ENCODE results near the gene TSPAN16. TPM values are rescaled to one million over a fixed set of nuclear protein-coding genes. Genes with fewer than 3 reads are reported as not detected.

The TSPAN16 gene
- total and polyA plus RNA-seq, 2 experiments from 2014 or later: not detected

DNA sequence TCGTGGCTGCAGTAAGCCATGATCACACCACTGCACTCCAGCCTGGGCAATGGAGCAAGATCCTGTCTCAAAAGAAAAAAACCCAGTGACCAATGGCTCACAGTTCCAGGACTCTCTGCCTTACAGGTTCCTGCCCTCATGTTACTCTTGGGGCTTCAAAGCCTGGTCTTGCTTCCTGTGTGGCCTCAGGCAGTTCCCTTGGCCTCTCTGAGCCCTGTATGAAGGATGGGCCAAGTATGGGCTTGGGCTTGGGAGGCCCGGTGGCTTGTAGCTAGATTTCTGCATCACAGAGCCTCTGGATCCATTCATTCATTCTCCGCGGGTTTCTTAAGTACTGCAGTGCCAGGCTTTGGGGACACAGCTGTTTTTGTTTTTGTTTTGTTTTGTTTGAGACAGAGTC is 780 bp upstream of the TSPAN16 start:
- ATAC-seq: no peak
- Histone ChIP-seq H3K9me2 (ENCODE audit: insufficient read depth) (no peaks in the 10 kb centered on the region), H3F3A (replicated peaks; ENCODE audit: low read depth) (no peaks in the 10 kb centered on the region), H2AFZ (no peak overlapping the region), H3K27ac (ENCODE audit: low read depth) (no peak overlapping the region), H3K36me3 (ENCODE audit: insufficient read depth) (no peaks in the 10 kb centered on the region), H3K4me3 (no peak overlapping the region), H3K4me1 (ENCODE audit: insufficient read depth) (peaks cover 3% of the 10 kb centered on the region), H3K4me2 (no peak overlapping the region), H3K79me2 (replicated peaks; ENCODE audit: insufficient read depth) (no peaks in the 10 kb centered on the region), H3K27me3 (ENCODE audit: insufficient read depth) (no peaks in the 10 kb centered on the region), H4K20me1 (replicated peaks; ENCODE audit: insufficient read depth) (no peaks in the 10 kb centered on the region)
- no peak overlapping the region for H3K27ac Mint-ChIP-seq
- no peaks in the 10 kb centered on the region for H3K36me3 Mint-ChIP-seq (ENCODE audit: low read depth)
- TF ChIP-seq EZH2phosphoT487 (IDR thresholded peaks at IDR 0.05; ENCODE audit: unreplicated experiment) (no peak), REST (IDR thresholded peaks at IDR 0.05; ENCODE audit: unreplicated experiment) (no peak), NANOG (IDR thresholded peaks at IDR 0.05; ENCODE audit: borderline replicate concordance) (no peak), EZH2 (IDR thresholded peaks at IDR 0.05; ENCODE audit: low read depth, unreplicated experiment) (no peak), JUNB (IDR thresholded peaks at IDR 0.05; ENCODE audit: unreplicated experiment) (no peak), ZNF114 (CRISPR knock-in tag; IDR thresholded peaks at IDR 0.05) (no peak), CTCF (conservative IDR thresholded peaks at IDR 0.05; ENCODE audit: low read depth in 2 of 2) (no peak), STAT1 (IDR thresholded peaks at IDR 0.05; ENCODE audit: unreplicated experiment) (no peak), CREB1 (CRISPR knock-in tag; IDR thresholded peaks at IDR 0.05; ENCODE audit: low read depth) (no peak), POLR2AphosphoS5 (IDR thresholded peaks at IDR 0.05; ENCODE audit: low read depth) (no peak), ZNF331 (CRISPR knock-in tag; IDR thresholded peaks at IDR 0.05; ENCODE audit: low read depth) (no peak)
- TF ChIP-seq, protein P1, sequence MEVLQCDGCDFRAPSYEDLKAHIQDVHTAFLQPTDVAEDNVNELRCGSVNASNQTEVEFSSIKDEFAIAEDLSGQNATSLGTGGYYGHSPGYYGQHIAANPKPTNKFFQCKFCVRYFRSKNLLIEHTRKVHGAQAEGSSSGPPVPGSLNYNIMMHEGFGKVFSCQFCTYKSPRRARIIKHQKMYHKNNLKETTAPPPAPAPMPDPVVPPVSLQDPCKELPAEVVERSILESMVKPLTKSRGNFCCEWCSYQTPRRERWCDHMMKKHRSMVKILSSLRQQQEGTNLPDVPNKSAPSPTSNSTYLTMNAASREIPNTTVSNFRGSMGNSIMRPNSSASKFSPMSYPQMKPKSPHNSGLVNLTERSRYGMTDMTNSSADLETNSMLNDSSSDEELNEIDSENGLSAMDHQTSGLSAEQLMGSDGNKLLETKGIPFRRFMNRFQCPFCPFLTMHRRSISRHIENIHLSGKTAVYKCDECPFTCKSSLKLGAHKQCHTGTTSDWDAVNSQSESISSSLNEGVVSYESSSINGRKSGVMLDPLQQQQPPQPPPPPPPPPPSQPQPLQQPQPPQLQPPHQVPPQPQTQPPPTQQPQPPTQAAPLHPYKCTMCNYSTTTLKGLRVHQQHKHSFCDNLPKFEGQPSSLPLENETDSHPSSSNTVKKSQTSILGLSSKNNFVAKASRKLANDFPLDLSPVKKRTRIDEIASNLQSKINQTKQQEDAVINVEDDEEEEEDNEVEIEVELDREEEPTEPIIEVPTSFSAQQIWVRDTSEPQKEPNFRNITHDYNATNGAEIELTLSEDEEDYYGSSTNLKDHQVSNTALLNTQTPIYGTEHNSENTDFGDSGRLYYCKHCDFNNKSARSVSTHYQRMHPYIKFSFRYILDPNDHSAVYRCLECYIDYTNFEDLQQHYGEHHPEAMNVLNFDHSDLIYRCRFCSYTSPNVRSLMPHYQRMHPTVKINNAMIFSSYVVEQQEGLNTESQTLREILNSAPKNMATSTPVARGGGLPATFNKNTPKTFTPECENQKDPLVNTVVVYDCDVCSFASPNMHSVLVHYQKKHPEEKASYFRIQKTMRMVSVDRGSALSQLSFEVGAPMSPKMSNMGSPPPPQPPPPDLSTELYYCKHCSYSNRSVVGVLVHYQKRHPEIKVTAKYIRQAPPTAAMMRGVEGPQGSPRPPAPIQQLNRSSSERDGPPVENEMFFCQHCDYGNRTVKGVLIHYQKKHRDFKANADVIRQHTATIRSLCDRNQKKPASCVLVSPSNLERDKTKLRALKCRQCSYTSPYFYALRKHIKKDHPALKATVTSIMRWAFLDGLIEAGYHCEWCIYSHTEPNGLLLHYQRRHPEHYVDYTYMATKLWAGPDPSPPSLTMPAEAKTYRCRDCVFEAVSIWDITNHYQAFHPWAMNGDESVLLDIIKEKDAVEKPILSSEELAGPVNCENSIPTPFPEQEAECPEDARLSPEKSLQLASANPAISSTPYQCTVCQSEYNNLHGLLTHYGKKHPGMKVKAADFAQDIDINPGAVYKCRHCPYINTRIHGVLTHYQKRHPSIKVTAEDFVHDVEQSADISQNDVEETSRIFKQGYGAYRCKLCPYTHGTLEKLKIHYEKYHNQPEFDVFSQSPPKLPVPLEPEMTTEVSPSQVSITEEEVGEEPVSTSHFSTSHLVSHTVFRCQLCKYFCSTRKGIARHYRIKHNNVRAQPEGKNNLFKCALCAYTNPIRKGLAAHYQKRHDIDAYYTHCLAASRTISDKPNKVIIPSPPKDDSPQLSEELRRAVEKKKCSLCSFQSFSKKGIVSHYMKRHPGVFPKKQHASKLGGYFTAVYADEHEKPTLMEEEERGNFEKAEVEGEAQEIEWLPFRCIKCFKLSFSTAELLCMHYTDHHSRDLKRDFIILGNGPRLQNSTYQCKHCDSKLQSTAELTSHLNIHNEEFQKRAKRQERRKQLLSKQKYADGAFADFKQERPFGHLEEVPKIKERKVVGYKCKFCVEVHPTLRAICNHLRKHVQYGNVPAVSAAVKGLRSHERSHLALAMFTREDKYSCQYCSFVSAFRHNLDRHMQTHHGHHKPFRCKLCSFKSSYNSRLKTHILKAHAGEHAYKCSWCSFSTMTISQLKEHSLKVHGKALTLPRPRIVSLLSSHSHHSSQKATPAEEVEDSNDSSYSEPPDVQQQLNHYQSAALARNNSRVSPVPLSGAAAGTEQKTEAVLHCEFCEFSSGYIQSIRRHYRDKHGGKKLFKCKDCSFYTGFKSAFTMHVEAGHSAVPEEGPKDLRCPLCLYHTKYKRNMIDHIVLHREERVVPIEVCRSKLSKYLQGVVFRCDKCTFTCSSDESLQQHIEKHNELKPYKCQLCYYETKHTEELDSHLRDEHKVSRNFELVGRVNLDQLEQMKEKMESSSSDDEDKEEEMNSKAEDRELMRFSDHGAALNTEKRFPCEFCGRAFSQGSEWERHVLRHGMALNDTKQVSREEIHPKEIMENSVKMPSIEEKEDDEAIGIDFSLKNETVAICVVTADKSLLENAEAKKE (CRISPR knock-in tag; IDR thresholded peaks at IDR 0.05): no peak
- TF ChIP-seq, protein P2, sequence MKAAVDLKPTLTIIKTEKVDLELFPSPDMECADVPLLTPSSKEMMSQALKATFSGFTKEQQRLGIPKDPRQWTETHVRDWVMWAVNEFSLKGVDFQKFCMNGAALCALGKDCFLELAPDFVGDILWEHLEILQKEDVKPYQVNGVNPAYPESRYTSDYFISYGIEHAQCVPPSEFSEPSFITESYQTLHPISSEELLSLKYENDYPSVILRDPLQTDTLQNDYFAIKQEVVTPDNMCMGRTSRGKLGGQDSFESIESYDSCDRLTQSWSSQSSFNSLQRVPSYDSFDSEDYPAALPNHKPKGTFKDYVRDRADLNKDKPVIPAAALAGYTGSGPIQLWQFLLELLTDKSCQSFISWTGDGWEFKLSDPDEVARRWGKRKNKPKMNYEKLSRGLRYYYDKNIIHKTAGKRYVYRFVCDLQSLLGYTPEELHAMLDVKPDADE (IDR thresholded peaks at IDR 0.05): no peak
- peaks cover 8% of the 10 kb centered on the region for H3K27me3 Mint-ChIP-seq (ENCODE audit: insufficient read depth, low read depth, poor library complexity)
- no peak overlapping the region for H3K4me3 Mint-ChIP-seq
- no peak for DNase-seq (ENCODE audit: low spot score)
- H3K9me3 Mint-ChIP-seq: no peaks in the 10 kb centered on the region
- peaks cover 6% of the 10 kb centered on the region; the same call in 2 of the 3 replicates for H3K4me1 Mint-ChIP-seq
